Measurements from ENCODE around the gene GPAT3.
"Not testable (repeated sequence)": the region's sequence is repeated elsewhere in the genome, so short reads cannot be mapped to it uniquely, and the experiment has no call there.

Gene GPAT3

DNA sequence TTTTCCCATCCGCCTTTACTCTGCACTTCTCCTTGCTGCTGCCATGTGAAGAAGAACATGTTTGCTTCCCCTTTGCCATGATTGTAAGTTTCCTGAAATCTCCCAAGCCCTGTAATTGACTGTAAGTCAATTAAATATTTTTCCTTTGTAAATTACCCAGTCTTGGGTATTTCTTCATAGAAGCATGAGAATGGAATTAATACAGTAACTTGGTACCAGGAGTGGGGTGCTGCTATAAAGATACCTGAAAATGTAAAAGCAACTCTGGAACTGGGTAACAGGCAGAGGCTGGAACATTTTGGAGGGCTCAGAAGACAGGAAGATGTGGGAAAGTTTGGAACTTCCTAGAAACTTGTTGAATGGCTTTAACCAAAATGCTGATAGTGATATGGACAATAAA lies 86.2 kb downstream of the GPAT3 start:
- H3K36me3 ChIP-seq (ENCODE audit: control insufficient read depth in 2 of 2, insufficient read depth in 1 of 2, low read length in 2 of 2); H3K9me3 ChIP-seq (ENCODE audit: control insufficient read depth, insufficient read depth, low read depth, low read length); H3K4me1 ChIP-seq (ENCODE audit: control insufficient read depth, insufficient read depth, low read length); POLR2A ChIA-PET; H3K4me3 ChIP-seq (ENCODE audit: low read depth, low read length); H3K27ac ChIP-seq (ENCODE audit: extremely low read depth, low read depth, low read length); CTCF ChIA-PET: not testable (repeated sequence)
- peak; percentile 56 for TF ChIP-seq SETDB1 (IDR thresholded peaks at IDR 0.05; ENCODE audit: insufficient read length, low read length)
- peak; percentile 93 for TF ChIP-seq ZNF707 (tag by site-specific recombination; IDR thresholded peaks at IDR 0.05)

DNA sequence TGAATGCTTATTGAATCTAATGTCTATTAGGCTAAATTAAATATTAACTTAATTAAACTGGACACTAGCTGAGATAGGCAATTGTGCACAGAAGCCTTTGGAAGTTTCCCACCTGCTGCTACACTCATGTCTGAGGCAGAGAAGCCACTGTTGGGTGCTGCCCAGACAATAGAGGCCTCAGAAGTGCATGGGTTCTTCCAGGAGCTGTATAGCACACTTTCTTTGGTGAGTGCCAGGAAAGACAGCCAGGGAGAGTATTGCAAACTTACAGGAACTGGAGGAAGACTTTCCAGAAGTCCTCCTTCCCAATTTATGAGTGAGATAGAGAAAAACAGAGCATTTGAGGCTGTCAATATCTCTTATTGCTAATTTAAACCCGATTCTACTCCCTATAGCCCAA lies 89.9 kb downstream of the GPAT3 start:
- ChIA-PET CTCF (interaction anchor here (0.5 to 0.7 kb wide), 2 partner anchors 262 to 866 kb away, joined by 4 to 6 read pairs; no protein-coding TSS in a partner anchor), POLR2A (no interaction called here)
- H3K27ac ChIP-seq (ENCODE audit: extremely low read depth, low read depth, low read length): no peak overlapping the region

More for the DNA sequence above, 89.9 kb downstream of the GPAT3 start:
- H3K9me3 ChIP-seq (ENCODE audit: control insufficient read depth, insufficient read depth, low read depth, low read length): no peaks in the 10 kb centered on the region
- no peak overlapping the region for H3K4me3 ChIP-seq (ENCODE audit: low read depth, low read length)
- no peaks in the 10 kb centered on the region for H3K4me1 ChIP-seq (ENCODE audit: control insufficient read depth, insufficient read depth, low read length)
- H3K36me3 ChIP-seq (ENCODE audit: control insufficient read depth in 2 of 2, insufficient read depth in 1 of 2, low read length in 2 of 2): no peaks in the 10 kb centered on the region
- TF ChIP-seq ZNF423 (tag by site-specific recombination; IDR thresholded peaks at IDR 0.05) (no peak), ZNF202 (tag by site-specific recombination; IDR thresholded peaks at IDR 0.05; ENCODE audit: borderline replicate concordance) (no peak), ZSCAN16 (tag by site-specific recombination; IDR thresholded peaks at IDR 0.05) (no peak), TCF7L2 (IDR thresholded peaks at IDR 0.05; ENCODE audit: borderline replicate concordance, low read depth, low read length) (no peak), ZXDB (tag by site-specific recombination; IDR thresholded peaks at IDR 0.05) (no peak), ZNF513 (tag by site-specific recombination; IDR thresholded peaks at IDR 0.05) (no peak), ZNF280C (tag by site-specific recombination; IDR thresholded peaks at IDR 0.05) (no peak), YY2 (tag by site-specific recombination; IDR thresholded peaks at IDR 0.05) (no peak), ZNF18 (tag by site-specific recombination; IDR thresholded peaks at IDR 0.05) (no peak), ZNF416 (tag by site-specific recombination; IDR thresholded peaks at IDR 0.05) (no peak), ZNF521 (tag by site-specific recombination; IDR thresholded peaks at IDR 0.05) (no peak), ZNF677 (tag by site-specific recombination; IDR thresholded peaks at IDR 0.05) (no peak), KLF16 (tag by site-specific recombination; IDR thresholded peaks at IDR 0.05) (no peak), ZNF24 (tag by site-specific recombination; IDR thresholded peaks at IDR 0.05) (no peak)
- TF ChIP-seq, protein P1, sequence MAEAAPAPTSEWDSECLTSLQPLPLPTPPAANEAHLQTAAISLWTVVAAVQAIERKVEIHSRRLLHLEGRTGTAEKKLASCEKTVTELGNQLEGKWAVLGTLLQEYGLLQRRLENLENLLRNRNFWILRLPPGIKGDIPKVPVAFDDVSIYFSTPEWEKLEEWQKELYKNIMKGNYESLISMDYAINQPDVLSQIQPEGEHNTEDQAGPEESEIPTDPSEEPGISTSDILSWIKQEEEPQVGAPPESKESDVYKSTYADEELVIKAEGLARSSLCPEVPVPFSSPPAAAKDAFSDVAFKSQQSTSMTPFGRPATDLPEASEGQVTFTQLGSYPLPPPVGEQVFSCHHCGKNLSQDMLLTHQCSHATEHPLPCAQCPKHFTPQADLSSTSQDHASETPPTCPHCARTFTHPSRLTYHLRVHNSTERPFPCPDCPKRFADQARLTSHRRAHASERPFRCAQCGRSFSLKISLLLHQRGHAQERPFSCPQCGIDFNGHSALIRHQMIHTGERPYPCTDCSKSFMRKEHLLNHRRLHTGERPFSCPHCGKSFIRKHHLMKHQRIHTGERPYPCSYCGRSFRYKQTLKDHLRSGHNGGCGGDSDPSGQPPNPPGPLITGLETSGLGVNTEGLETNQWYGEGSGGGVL (tag by site-specific recombination; IDR thresholded peaks at IDR 0.05): no peak
- TF ChIP-seq, protein P2, sequence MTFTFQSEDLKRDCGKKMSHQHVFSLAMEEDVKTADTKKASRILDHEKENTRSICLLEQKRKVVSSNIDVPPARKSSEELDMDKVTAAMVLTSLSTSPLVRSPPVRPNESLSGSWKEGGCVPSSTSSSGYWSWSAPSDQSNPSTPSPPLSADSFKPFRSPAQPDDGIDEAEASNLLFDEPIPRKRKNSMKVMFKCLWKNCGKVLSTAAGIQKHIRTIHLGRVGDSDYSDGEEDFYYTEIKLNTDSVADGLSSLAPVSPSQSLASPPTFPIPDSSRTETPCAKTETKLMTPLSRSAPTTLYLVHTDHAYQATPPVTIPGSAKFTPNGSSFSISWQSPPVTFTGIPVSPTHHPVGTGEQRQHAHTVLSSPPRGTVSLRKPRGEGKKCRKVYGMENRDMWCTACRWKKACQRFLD (tag by site-specific recombination; IDR thresholded peaks at IDR 0.05): no peak
- TF ChIP-seq, protein P3, sequence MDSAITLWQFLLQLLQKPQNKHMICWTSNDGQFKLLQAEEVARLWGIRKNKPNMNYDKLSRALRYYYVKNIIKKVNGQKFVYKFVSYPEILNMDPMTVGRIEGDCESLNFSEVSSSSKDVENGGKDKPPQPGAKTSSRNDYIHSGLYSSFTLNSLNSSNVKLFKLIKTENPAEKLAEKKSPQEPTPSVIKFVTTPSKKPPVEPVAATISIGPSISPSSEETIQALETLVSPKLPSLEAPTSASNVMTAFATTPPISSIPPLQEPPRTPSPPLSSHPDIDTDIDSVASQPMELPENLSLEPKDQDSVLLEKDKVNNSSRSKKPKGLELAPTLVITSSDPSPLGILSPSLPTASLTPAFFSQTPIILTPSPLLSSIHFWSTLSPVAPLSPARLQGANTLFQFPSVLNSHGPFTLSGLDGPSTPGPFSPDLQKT (IDR thresholded peaks at IDR 0.05; ENCODE audit: borderline replicate concordance, low read depth, low read length): no peak
